MM.1S (cell line): Measurements from ENCODE around the gene ZFR.

ENCODE experiments used
- DNase-seq: peaks from one replicate; pipeline ENCODE4 v3.0.0-alpha.2; 2015
- H2AFZ ChIP-seq: fragments of 300-600 bp; sonication (generic); 2 replicates; pipeline ENCODE4 v1.6.0; 2016; ENCODE audit warnings: antibody characterized with exemption, low read length
- H3F3A ChIP-seq: fragments of 300-600 bp; sonication (generic); 2 replicates; pipeline ENCODE4 v1.6.1; 2016; ENCODE audit warnings: mild to moderate bottlenecking, antibody characterized with exemption, low read length, moderate library complexity, mixed read lengths; ENCODE audit not compliant: insufficient read depth
- H3K27ac ChIP-seq: fragments of 300-600 bp; sonication (generic); 2 replicates; pipeline ENCODE4 v1.5.1; 2016; ENCODE audit warnings: mild to moderate bottlenecking, low read length
- H3K27me3 ChIP-seq: fragments of 300-600 bp; sonication (generic); replicated peaks from 2 replicates; pipeline ENCODE4 v1.6.0; 2016; ENCODE audit warnings: low read length; ENCODE audit not compliant: insufficient read depth
- H3K36me3 ChIP-seq: fragments of 300-600 bp; sonication (generic); replicated peaks from 2 replicates; pipeline ENCODE4 v1.6.1; 2016; ENCODE audit warnings: mild to moderate bottlenecking, low read length, mixed read lengths; ENCODE audit not compliant: insufficient read depth
- H3K4me1 ChIP-seq: fragments of 300-600 bp; sonication (generic); 2 replicates; pipeline ENCODE4 v1.6.1; 2016; ENCODE audit warnings: low read length, mixed read lengths
- H3K4me2 ChIP-seq: fragments of 300-600 bp; sonication (generic); 2 replicates; pipeline ENCODE4 v1.6.0; 2016; ENCODE audit warnings: low read depth, low read length
- H3K4me3 ChIP-seq: fragments of 300-600 bp; sonication (generic); 2 replicates; pipeline ENCODE4 v1.5.1; 2016; ENCODE audit warnings: low read length, mixed read lengths
- H3K79me2 ChIP-seq: fragments of 300-600 bp; sonication (generic); 2 replicates; pipeline ENCODE4 v1.6.1; 2016; ENCODE audit warnings: mixed run types, low read length, mixed read lengths
- H3K9ac ChIP-seq: fragments of 300-600 bp; sonication (generic); 2 replicates; pipeline ENCODE4 v1.6.1; 2016; ENCODE audit warnings: low read length, mixed read lengths
- H3K9me2 ChIP-seq: fragments of 300-600 bp; sonication (generic); replicated peaks from 2 replicates; pipeline ENCODE4 v1.6.1; 2016; ENCODE audit warnings: mild to moderate bottlenecking, low read length, mixed read lengths; ENCODE audit not compliant: insufficient read depth
- H3K9me3 ChIP-seq: fragments of 300-600 bp; sonication (generic); replicated peaks from 2 replicates; pipeline ENCODE4 v1.6.1; 2016; ENCODE audit warnings: mild to moderate bottlenecking, low read length, mixed read lengths; ENCODE audit not compliant: insufficient read depth
- H4K20me1 ChIP-seq: fragments of 300-600 bp; sonication (generic); 2 replicates; pipeline ENCODE4 v1.6.1; 2016; ENCODE audit warnings: mild to moderate bottlenecking, low read length, moderate library complexity, mixed read lengths; ENCODE audit not compliant: insufficient read depth
- EZH2 ChIP-seq: fragments of 300-600 bp; sonication (generic); optimal IDR thresholded peaks from 2 replicates; pipeline ENCODE3; 2017; ENCODE audit warnings: low read depth, mild to moderate bottlenecking, antibody characterized with exemption, low read length, mixed read lengths
- EZH2phosphoT487 ChIP-seq: fragments of 300-600 bp; sonication (generic); IDR thresholded peaks from 2 replicates; pipeline ENCODE4 v1.6.1; 2018; ENCODE audit warnings: antibody characterized with exemption, low read length
- TF ChIP-seq, protein P1 (sequence below): fragments of 300-600 bp; sonication (generic); IDR thresholded peaks from 2 replicates; pipeline ENCODE4 v1.5.1; 2016; ENCODE audit warnings: antibody characterized with exemption, low read length, mixed read lengths

Gene ZFR

DNA sequence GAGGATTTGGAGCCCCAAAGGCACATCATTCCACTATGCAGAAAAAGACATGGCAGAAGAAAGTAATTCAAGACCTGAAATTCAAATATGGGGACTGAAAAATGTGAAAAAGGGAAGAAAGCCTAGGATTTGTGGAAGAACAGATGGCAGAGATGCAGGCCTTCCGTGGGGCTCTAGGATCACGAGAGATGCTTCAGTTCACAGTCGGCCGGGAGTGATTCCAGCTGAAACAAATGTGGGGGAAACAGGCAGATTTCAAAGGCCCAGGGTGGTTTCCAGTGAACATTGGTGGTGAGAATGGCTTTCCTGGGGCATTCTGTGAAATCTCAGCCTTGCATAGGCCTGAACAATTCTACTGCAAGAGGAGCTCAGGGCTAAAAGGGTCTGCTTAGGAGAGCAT is 34.6 kb upstream of the ZFR start:
- Histone ChIP-seq H3K27ac (no peak overlapping the region), H3K9ac (no peak overlapping the region), H4K20me1 (no peaks in the 10 kb centered on the region), H3K9me3 (no peaks in the 10 kb centered on the region), H3K4me3 (no peak overlapping the region), H3K4me2 (no peak overlapping the region), H2AFZ (no peak overlapping the region), H3F3A (no peaks in the 10 kb centered on the region), H3K79me2 (no peaks in the 10 kb centered on the region), H3K27me3 (no peaks in the 10 kb centered on the region), H3K4me1 (no peaks in the 10 kb centered on the region), H3K9me2 (no peaks in the 10 kb centered on the region), H3K36me3 (no peaks in the 10 kb centered on the region)
- no peak for TF ChIP-seq EZH2phosphoT487
- no peak for DNase-seq

DNA sequence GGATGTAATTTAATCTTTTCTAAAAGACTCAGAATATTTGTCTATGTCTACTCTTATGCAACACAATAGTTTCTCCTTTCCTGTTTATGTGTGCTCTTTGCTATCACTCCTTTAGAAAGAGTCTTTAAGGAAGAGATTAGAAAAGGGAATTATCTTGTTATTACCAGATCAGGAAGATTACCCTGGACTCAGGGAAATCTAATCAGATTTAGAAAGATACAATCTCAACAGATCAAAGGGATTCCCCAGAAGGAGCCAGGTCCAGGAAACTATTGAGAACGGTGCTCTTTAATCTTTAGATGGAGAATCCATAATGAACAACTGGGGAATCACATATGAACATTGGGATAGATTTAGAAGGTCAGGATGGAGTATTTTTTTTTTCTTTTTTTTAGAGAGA is 32.4 kb upstream of the ZFR start:
- H4K20me1 ChIP-seq: no peaks in the 10 kb centered on the region
- no peak overlapping the region for H2AFZ ChIP-seq
- no peaks in the 10 kb centered on the region for H3K9me2 ChIP-seq
- H3K27me3 ChIP-seq: no peaks in the 10 kb centered on the region
- no peak overlapping the region for H3K9ac ChIP-seq
- DNase-seq: no peak
- TF ChIP-seq, protein P1, sequence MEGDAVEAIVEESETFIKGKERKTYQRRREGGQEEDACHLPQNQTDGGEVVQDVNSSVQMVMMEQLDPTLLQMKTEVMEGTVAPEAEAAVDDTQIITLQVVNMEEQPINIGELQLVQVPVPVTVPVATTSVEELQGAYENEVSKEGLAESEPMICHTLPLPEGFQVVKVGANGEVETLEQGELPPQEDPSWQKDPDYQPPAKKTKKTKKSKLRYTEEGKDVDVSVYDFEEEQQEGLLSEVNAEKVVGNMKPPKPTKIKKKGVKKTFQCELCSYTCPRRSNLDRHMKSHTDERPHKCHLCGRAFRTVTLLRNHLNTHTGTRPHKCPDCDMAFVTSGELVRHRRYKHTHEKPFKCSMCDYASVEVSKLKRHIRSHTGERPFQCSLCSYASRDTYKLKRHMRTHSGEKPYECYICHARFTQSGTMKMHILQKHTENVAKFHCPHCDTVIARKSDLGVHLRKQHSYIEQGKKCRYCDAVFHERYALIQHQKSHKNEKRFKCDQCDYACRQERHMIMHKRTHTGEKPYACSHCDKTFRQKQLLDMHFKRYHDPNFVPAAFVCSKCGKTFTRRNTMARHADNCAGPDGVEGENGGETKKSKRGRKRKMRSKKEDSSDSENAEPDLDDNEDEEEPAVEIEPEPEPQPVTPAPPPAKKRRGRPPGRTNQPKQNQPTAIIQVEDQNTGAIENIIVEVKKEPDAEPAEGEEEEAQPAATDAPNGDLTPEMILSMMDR: no peak
- TF ChIP-seq EZH2 (no peak), EZH2phosphoT487 (no peak)
- no peaks in the 10 kb centered on the region for H3K79me2 ChIP-seq
- H3K4me3 ChIP-seq: no peak overlapping the region
- no peak overlapping the region for H3K4me2 ChIP-seq
- H3K9me3 ChIP-seq: no peaks in the 10 kb centered on the region
- H3K27ac ChIP-seq: no peak overlapping the region
- H3K36me3 ChIP-seq: no peaks in the 10 kb centered on the region
- no peaks in the 10 kb centered on the region for H3F3A ChIP-seq
- H3K4me1 ChIP-seq: no peaks in the 10 kb centered on the region

DNA sequence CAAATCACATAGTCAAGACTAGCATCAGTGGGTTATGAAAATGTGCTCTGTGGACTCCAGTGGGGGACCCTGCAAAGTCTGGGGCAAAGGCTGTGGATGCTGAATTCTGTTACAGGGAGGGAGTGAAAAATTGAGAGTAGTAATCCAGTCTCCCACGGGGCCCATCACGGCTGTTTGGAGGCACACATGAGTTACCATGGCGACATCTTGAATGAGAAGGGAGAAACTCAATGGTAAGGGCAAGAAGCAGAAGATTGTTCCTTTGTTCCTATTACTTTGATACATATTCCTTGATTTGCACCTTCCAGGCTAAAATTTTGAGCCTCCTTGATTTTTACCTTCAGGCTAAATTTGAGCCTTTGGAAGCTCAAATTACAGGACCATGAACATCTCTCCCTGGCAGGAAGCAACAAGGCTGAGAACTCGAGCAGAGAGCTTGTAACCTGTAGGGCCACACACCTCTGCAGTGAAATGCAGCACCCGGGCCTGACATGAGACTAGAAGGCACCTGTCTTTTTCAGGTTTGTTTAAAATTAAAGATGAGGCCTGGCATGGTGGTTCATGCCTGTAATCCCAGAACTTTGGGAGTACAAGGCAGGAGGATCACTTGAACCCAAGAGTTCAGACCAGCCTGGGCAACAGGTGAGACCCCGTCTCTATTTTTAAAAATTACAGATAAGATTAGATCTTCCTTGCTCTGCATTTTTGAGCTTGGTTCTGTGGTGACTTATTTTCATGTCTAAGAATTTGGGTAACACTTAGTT is 31.0 kb upstream of the ZFR start:
- Histone ChIP-seq H3K9me2 (no peaks in the 10 kb centered on the region), H3K4me3 (no peak overlapping the region), H3F3A (no peaks in the 10 kb centered on the region), H3K27me3 (no peaks in the 10 kb centered on the region), H2AFZ (no peak overlapping the region), H3K9ac (no peak overlapping the region), H3K4me2 (no peak overlapping the region), H4K20me1 (no peaks in the 10 kb centered on the region), H3K36me3 (no peaks in the 10 kb centered on the region), H3K27ac (no peak overlapping the region), H3K4me1 (no peaks in the 10 kb centered on the region), H3K79me2 (no peaks in the 10 kb centered on the region), H3K9me3 (no peaks in the 10 kb centered on the region)
- DNase-seq: no peak
- TF ChIP-seq EZH2phosphoT487 (no peak), EZH2 (no peak)
- TF ChIP-seq, protein P1: no peak

DNA sequence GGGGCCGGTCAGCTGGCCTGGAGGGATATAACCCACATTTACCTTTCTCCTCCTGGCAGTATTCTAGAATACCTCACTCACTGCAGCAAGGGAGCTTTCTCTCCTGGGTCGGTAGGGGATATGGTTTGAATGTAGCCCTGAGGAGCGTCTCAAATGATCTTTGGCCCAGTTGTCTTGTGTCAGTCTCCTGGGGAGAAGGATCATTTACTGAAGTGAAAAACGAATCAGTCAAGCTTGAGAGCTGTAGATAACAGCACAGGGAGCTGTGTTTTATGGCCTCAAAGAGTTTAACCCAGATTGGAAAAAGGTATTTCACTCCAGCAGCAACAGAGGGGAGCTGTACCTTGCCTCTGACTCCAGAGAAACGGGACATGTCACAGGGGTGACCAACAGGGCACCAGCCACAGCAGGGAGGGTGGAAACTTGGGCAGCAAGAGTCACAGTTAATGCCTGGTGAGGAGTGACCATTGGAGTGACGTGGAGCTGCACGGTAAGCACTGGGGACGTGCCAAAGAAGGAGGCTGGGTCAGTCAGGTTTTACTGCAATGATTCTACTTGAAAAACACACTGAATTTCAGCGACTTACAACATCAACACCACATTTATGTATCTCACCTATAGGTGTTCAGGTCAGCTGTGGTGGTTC is 29.8 kb upstream of the ZFR start:
- H2AFZ ChIP-seq: no peak overlapping the region

More for the DNA sequence above, 29.8 kb upstream of the ZFR start:
- no peak overlapping the region for H3K27ac ChIP-seq
- no peaks in the 10 kb centered on the region for H3K9me3 ChIP-seq
- no peaks in the 10 kb centered on the region for H3F3A ChIP-seq
- H4K20me1 ChIP-seq: no peaks in the 10 kb centered on the region
- no peaks in the 10 kb centered on the region for H3K27me3 ChIP-seq
- TF ChIP-seq EZH2phosphoT487 (no peak), EZH2 (no peak)
- TF ChIP-seq, protein P1: no peak
- no peaks in the 10 kb centered on the region for H3K79me2 ChIP-seq
- H3K36me3 ChIP-seq: no peaks in the 10 kb centered on the region
- H3K9ac ChIP-seq: no peak overlapping the region
- no peak overlapping the region for H3K4me3 ChIP-seq
- no peak for DNase-seq
- H3K9me2 ChIP-seq: no peaks in the 10 kb centered on the region
- no peaks in the 10 kb centered on the region for H3K4me1 ChIP-seq
- no peak overlapping the region for H3K4me2 ChIP-seq
